ENCODE results near the gene GPAT2.
"Not testable (repeated sequence)": the region's sequence is repeated elsewhere in the genome, so short reads cannot be mapped to it uniquely, and the experiment has no call there.

DNA sequence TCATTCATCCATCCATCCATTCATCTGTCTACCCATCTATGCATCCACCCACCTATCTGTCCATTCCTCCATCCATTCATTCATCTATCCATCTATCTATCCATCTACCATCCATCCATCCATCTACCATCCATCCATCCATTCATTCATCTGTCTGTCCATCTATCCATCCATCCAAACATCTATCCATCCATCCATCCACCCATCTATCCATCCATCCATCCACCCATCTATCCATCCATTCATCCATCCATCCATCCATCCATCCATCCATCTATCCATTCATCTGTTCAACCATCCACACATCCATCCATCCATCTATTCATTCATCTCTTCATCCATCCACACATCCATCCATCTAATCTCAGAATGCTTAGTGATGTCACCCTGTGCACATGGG lies 30.0 kb upstream of the GPAT2 start:
- TF ChIP-seq, protein P1, sequence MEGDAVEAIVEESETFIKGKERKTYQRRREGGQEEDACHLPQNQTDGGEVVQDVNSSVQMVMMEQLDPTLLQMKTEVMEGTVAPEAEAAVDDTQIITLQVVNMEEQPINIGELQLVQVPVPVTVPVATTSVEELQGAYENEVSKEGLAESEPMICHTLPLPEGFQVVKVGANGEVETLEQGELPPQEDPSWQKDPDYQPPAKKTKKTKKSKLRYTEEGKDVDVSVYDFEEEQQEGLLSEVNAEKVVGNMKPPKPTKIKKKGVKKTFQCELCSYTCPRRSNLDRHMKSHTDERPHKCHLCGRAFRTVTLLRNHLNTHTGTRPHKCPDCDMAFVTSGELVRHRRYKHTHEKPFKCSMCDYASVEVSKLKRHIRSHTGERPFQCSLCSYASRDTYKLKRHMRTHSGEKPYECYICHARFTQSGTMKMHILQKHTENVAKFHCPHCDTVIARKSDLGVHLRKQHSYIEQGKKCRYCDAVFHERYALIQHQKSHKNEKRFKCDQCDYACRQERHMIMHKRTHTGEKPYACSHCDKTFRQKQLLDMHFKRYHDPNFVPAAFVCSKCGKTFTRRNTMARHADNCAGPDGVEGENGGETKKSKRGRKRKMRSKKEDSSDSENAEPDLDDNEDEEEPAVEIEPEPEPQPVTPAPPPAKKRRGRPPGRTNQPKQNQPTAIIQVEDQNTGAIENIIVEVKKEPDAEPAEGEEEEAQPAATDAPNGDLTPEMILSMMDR (conservative IDR thresholded peaks at IDR 0.05; ENCODE audit: low read depth, low read length) = not testable (repeated sequence)
- TF ChIP-seq EZH2phosphoT487 (IDR thresholded peaks at IDR 0.05; ENCODE audit: borderline replicate concordance, low read length) = not testable (repeated sequence)
